ENCODE results near the gene DPY30.

GRCh38 chr2:31998731-31999383 is 40.7 kb downstream of the DPY30 start:
- no peak for TF ChIP-seq CTCF (IDR thresholded peaks at IDR 0.05)
- TF ChIP-seq POLR2AphosphoS5 (IDR thresholded peaks at IDR 0.05): no peak
- TF ChIP-seq POLR2A (IDR thresholded peaks at IDR 0.05): no peak
